ENCODE results near the gene PLK3. TPM values are rescaled to one million over a fixed set of nuclear protein-coding genes. Genes with fewer than 3 reads are reported as not detected.
"Not testable (repeated sequence)": the region's sequence is repeated elsewhere in the genome, so short reads cannot be mapped to it uniquely, and the experiment has no call there.

The PLK3 gene
- total RNA-seq, 2 donors from 2014 or later, result 5.2 to 15.5 TPM

GRCh38 chr1:44820328-44821239 is 20.4 kb downstream of the PLK3 start:
- no peak for DNase-seq (ENCODE audit: low spot score)
- Histone ChIP-seq H3K4me1 (replicated peaks) (no peaks in the 10 kb centered on the region), H3K4me3 (peak overlapping the region; percentile 31 to 43), H3K27me3 (replicated peaks; ENCODE audit: insufficient read depth) (no peaks in the 10 kb centered on the region), H3K27ac (peak overlapping the region; percentile 86 to 88), H3K9me3 (no peaks in the 10 kb centered on the region), H3K36me3 (no peaks in the 10 kb centered on the region)
- TF ChIP-seq CTCF (IDR thresholded peaks at IDR 0.05) (no peak), POLR2AphosphoS5 (IDR thresholded peaks at IDR 0.05) (no peak), POLR2A (IDR thresholded peaks at IDR 0.05) (no peak)
- 29% methylated on average over 25 of the region's 25 CpGs for WGBS
- intact Hi-C loops (cut with DNase I), result loop anchor here (10.0 kb wide), 1 partner anchor 484 kb away; no protein-coding TSS in a partner anchor

GRCh38 chr1:44821240-44821715 is 21.1 kb downstream of the PLK3 start:
- DNase-seq (ENCODE audit: low spot score), result no peak
- H3K4me3 ChIP-seq, result no peak overlapping the region
- no peaks in the 10 kb centered on the region for H3K27me3 ChIP-seq (replicated peaks; ENCODE audit: insufficient read depth)
- H3K36me3 ChIP-seq, result no peaks in the 10 kb centered on the region
- WGBS, result 84% methylated on average over 9 of the region's 9 CpGs
- TF ChIP-seq CTCF (IDR thresholded peaks at IDR 0.05), result no peak
- TF ChIP-seq POLR2AphosphoS5 (IDR thresholded peaks at IDR 0.05), result no peak
- no peak for TF ChIP-seq POLR2A (IDR thresholded peaks at IDR 0.05)
- H3K9me3 ChIP-seq, result no peaks in the 10 kb centered on the region
- H3K4me1 ChIP-seq (replicated peaks), result no peaks in the 10 kb centered on the region
- intact Hi-C loops (cut with DNase I), result loop anchor here (10.0 kb wide), 1 partner anchor 484 kb away; no protein-coding TSS in a partner anchor
- H3K27ac ChIP-seq, result no peak overlapping the region

DNA sequence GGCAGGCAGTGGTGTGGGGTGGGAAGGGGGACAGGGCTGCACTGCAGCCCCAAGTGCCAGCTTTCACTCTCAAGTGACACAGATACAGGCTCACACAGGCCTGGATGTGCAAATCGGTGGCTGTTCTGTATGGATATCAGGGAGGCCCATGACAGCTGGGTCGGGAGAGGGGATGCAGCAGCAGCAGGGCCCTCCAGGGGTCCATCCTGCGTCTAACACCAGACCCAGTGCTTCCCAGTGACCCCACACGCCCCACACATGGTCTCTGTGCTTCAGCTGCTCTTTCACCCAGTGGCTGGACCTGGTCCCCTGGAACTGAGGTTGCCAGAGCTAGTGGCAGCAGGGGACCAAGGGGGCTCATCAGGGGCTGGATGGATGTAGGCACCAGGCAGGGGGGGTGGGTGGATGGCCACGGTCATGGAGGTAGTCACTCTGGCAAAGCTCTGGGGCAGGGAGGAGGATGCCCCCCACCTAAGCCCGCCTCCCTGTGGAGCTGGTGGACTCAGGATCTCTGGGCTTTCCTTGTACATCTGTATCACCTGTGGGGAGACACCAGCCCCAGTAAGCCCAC is 22.0 kb downstream of the PLK3 start:
- no peak overlapping the region for H3K4me3 ChIP-seq
- TF ChIP-seq CTCF (IDR thresholded peaks at IDR 0.05) (no peak), POLR2A (IDR thresholded peaks at IDR 0.05) (no peak), POLR2AphosphoS5 (IDR thresholded peaks at IDR 0.05) (no peak)
- 58% methylated on average over 4 of the region's 6 CpGs for WGBS
- DNase-seq (ENCODE audit: low spot score), result no peak
- H3K27ac ChIP-seq, result no peak overlapping the region
- H3K4me1 ChIP-seq (replicated peaks), result no peaks in the 10 kb centered on the region
- no peaks in the 10 kb centered on the region for H3K9me3 ChIP-seq
- H3K36me3 ChIP-seq, result no peaks in the 10 kb centered on the region
- H3K27me3 ChIP-seq (replicated peaks; ENCODE audit: insufficient read depth), result no peaks in the 10 kb centered on the region
- intact Hi-C loops (cut with DNase I), result loop anchor here (10.0 kb wide), 1 partner anchor 483 kb away; no protein-coding TSS in a partner anchor

GRCh38 chr1:44822981-44823451 is 22.8 kb downstream of the PLK3 start:
- no peak for TF ChIP-seq POLR2A (IDR thresholded peaks at IDR 0.05)
- TF ChIP-seq CTCF (IDR thresholded peaks at IDR 0.05), result no peak
- no peak for TF ChIP-seq POLR2AphosphoS5 (IDR thresholded peaks at IDR 0.05)
- H3K9me3 ChIP-seq, result no peaks in the 10 kb centered on the region
- H3K4me1 ChIP-seq (replicated peaks), result no peaks in the 10 kb centered on the region
- H3K36me3 ChIP-seq, result no peaks in the 10 kb centered on the region
- H3K27ac ChIP-seq, result no peak overlapping the region
- H3K27me3 ChIP-seq (replicated peaks; ENCODE audit: insufficient read depth), result no peaks in the 10 kb centered on the region
- DNase-seq (ENCODE audit: low spot score), result no peak
- intact Hi-C loops (cut with DNase I), result loop anchor here (10.0 kb wide), 1 partner anchor 482 kb away; no protein-coding TSS in a partner anchor
- H3K4me3 ChIP-seq, result no peak overlapping the region
- 84% methylated on average over 15 of the region's 15 CpGs for WGBS

- H3K27me3 ChIP-seq (replicated peaks; ENCODE audit: insufficient read depth); DNase-seq (ENCODE audit: low spot score); H3K4me1 ChIP-seq (replicated peaks); H3K36me3 ChIP-seq; H3K4me3 ChIP-seq; H3K27ac ChIP-seq; H3K9me3 ChIP-seq: not testable (repeated sequence)
- intact Hi-C loops (cut with DNase I), result loop anchor here (10.0 kb wide), 1 partner anchor 480 kb away; no protein-coding TSS in a partner anchor
- 92% methylated on average over 6 of the region's 6 CpGs for WGBS
Observed at GRCh38 chr1:44824392-44824791, 24.2 kb downstream of the PLK3 start.
